ENCODE data around the gene ECT2L. TPM values are rescaled to one million over a fixed set of nuclear protein-coding genes. Genes with fewer than 3 reads are reported as not detected.

Gene ECT2L, protein sequence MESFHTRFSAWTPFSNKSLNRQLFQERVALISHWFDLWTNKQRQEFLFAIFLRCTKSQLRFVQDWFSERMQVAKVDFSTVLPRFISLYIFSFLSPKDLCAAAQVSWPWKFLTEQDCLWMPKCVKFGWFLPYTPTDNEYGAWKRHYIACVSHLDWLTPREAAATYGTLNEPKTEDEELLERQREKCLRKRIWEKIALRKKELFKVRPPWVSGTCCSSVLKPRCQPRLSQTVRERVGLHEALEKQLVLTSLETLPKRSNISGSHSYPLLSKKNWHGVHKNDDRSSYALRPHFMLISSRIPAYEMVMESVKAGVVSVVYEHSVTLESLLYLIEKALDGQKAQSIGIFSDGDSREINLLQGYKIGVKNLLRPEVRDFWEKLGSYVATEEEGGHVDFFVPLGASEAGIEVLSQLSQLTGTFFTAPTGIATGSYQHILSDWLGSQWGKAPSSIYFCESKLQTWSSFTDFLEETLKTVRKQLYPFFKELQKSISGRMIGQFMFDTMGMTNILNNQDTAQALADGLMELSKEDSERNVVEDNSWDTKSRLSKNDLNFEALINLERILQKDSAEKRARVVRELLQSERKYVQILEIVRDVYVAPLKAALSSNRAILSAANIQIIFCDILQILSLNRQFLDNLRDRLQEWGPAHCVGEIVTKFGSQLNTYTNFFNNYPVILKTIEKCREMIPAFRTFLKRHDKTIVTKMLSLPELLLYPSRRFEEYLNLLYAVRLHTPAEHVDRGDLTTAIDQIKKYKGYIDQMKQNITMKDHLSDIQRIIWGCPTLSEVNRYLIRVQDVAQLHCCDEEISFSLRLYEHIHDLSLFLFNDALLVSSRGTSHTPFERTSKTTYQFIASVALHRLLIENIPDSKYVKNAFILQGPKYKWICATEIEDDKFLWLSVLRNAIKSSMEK
- 0.12 TPM in 1 of 2 replicates, not detected in the other for total RNA-seq

DNA sequence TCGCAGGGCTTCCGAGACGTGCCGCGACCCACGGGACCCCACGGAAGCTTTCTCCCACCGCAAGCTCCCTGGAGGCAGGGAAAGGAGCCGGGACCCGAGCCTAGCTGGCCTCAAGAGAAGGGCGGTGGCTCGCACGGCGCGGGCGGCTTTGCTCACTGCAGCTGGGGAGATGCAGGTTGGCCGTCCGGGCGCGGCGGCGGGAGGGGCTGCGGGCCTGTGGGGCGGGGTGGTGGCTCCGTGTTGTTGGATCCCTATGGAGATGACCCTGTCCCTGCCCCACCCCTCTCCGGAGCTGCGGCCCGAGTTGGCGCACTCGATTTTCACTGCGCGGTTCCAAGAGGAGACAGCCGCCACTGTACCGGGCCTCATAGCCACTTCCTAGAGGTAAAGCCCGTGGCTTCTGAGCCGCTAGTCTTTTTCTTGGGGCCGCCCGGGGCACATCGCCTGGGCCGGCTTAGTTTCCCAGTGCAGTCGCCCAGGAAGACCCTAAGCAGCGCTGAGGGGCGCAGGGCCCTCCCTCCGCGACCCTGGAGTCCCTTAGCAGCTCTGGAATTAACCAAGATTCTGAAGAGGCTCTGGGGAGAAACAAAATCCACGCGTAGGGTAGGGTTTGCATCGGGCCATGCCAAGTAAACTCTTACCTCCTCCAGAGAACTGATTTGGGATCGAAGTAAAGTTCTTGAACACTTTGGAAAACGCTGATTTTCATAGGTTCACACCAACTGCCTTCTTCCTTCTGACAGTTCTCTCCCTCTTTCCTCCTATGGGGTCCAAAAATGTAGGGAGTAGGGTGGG lies at the start of gene ECT2L:
ECT2L (plus strand) TSS at position 279 of the 795 bp plus-strand sequence. CDS start 17,188 bp downstream, outside the sequence.
- DNase-seq (ENCODE audit: extremely low read depth, low read depth, low spot score): no peak

DNA sequence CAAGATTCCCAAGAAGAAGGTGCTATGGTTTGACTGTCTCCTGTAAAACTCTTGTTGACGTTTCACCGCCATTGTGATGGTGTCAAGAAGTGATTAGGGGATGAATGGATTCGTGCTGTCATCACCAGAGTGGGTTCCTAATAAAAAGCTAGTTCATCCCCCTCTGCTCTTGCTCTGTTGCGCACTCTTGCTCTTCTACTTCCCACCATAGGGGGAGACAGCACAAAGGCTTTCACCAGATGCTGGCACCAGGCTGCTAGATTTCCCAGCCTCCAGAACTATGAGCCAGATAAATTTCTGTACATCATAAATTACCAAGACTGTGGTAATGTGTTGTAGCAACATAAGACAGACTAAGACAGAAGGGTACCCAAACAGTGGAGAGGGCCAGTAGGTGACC lies 43.9 kb upstream of the ECT2L start:
- DNase-seq (ENCODE audit: extremely low read depth, low read depth, low spot score): no peak

DNA sequence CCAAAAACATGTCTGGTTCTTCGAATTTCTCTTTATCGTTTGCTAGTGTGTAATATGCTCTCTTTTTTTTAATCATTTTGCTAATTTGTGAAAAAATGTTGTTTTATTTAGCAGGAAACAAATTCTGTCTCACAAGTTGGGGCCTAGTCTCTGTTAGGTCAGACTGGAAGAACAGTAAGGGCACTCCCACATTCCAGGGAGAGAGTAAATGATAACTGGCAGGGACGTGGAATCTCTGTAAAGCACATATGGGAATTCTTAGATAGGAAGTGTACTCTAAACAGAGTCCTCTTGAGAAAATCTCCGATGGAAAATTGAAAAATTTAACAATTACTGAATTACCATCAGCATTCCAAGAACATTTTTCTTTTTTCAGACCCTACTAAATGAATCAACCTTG lies 38.8 kb upstream of the ECT2L start:
- DNase-seq (ENCODE audit: extremely low read depth, low read depth, low spot score): no peak

DNA sequence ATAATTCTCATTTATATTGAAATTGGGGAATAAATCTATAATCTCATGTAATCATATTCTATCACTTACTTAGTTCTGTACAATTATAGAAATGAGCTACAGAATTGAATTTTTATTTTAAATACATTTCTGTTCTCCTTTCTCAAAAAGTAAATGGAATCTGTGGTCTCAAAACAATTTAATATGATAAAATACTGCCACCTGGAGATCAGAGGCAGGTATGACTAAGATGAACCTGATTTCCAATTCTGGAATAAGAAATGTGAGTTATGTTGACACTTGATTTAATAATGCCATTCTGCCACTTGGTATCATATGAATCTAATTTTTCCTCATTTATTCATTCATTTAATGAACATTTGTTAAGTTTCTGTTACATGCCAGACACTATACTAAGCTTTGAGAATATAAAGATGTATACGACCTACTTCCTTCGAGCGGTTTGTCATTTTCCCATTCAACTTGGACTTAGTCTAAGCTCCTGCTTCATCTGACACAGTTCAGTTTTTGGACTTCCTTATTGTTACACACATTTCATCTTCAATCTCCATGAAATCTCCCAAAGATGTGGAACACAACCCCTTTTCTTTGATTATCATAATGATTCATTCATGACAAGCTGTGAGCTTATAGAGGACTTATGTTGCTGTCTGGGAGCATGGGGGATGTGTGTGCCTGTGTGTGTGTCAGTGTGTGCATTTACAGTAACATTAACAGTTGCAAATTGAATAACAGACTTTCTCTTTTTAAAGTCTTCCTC lies 29.8 kb upstream of the ECT2L start:
- DNase-seq (ENCODE audit: extremely low read depth, low read depth, low spot score): no peak

DNA sequence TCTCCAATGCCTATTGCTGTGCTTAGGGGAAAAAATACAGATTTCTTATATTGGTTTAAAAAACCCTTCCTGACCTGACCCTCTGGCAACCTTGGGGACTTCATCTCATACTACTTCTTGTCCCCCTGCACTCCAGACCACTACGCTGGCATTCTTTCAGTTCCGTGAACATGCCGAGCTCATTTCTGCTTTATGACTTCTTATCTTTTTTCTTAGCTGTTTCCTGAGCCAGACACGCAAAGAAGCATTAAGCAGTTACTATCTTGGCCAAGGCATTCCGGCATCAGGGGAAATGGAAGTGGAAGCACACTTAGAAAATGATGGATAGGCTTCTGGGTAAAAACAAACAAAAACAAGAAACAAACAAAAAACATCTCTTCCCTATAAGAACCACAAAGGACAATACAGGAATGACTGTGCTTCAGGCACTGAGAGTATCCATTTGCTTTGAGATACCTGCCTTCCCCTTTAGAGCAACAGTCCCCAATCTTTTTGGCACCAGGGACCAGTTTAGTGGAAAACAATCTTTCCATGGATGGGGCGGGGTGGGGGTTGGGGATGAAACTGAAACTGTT lies 26.7 kb upstream of the ECT2L start:
- DNase-seq (ENCODE audit: extremely low read depth, low read depth, low spot score): peak; percentile 56

DNA sequence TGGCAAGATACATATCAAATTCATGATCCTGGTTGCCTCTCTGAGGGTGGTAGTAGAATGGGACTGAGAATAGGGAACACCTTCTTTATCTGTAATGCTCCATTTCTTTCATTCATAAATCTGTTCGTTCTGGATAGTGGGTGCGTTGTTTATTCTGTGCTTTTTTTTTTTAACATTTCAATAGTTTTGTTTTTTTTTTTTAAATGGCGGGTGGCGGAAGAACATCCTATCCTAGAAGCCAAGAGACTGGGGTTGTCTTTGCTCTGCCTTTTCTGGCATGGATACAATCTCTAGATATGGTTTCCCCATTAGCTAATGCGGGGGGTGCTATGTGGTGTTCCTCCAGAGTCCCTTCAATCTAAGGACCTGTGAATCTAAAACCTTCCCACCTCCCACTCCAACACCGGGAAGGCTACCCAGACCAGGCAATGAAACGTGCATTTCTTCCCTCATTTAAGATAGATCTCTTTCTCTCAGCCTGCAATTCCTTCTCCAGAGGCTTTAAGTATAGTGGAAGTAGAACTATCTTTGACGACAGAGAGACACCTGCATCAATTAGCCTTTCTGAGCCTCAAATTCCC lies 23.2 kb upstream of the ECT2L start:
- no peak for DNase-seq (ENCODE audit: extremely low read depth, low read depth, low spot score)

DNA sequence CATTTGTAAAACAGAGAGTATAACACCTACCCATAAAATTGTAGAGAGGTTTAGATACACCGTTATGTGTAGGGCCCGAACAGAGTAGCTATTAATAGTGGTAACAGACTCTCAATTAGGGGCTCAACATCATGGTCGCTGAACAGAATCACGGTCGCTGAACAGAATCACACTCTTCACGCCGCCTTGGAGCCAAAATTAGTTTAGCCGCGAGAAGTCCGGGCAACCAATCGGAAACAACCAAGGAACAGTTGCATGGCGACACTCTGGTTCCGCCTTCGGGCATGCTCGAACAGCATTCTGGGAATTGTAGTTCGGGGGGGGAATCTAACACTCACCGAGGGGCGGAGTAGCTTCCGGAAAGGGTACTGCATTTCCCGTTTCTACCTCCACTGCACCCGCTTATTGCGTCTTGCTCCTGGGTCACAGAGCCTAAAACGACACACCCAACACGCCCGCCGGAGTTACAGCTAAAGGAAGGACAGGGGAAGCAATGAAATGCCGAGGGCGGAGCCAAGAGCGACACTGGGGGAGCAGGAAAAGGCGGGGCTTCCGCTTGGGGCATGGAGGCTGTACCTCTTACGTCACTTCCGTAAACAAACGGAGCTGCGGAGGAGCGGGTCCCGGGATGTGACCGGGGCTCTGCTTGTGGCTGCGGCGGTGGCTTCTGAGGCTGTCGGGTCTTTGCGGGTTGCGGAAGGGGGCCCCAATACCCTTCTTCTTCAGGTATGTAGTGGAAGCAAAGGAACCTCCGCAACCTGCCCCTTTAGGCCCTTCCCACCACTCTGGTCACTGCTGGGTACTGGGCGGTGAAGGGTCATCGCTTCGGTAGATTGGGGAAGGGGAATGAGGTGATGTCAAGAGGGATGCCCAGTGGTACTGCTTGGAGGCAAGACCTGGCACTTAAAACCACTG lies 22.5 kb upstream of the ECT2L start, which contains the start of gene CCDC28A:
CCDC28A (plus strand) TSS at position 593 of the 915 bp plus-strand sequence. CDS start 2,352 bp downstream, outside the sequence.
- peak; percentile 90 for DNase-seq (ENCODE audit: extremely low read depth, low read depth, low spot score)

DNA sequence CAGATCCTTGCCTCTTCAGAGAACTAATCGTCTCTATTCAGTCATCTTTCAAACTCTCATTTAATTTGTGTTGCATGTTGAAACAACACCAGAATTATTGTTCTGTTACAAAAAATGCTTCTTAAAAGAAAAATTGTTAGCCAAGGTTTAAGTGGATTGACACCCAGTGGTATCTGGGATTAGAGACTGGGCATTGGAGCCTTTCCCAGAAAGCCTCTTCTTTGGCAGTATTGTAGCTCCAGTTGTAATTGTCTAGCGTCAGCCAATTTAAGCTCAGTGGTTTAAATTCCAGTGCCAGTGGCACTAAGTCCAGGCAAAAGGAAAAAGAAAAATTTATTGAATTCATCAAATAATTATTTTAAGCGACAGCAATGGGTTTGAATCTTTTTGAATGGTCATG lies 21.5 kb upstream of the ECT2L start:
- DNase-seq (ENCODE audit: extremely low read depth, low read depth, low spot score): no peak

DNA sequence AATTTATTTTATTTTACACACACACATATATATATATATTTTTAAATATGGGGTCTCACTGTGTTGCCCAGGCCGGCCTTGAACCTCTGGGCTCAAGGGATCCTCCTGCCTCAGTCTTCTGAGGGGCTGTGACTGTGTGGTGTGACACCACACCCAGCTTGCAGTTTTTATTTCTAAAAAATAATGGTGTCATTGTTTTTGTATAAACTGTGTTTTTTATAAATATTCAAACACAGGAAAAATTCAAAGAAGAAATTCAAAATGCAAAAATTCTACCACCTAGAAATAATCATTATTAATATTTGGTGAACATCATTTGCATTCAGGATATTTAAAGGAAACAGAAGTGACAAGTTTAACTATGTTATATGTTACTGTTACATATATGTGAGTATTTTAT lies 19.2 kb upstream of the ECT2L start:
- DNase-seq (ENCODE audit: extremely low read depth, low read depth, low spot score): no peak

DNA sequence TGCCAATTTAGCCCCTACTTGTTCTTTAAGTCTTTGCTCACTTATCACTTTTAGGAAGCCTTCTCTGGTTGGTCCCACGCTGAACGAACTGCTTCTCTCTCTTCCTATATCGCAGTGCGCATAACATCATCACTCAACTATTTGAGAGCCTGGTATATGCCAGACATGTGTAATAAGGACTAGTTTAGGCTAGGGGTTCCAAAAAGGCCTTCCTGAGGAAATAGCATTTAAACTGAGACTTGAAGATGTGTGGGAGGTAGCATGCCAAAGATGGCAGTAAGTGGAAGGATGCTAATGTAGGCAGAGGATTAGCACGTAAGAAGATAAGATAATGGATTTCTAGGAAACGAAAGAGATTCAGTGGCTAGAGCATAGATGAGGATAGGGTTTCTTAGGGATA lies 17.6 kb upstream of the ECT2L start:
- no peak for DNase-seq (ENCODE audit: extremely low read depth, low read depth, low spot score)

DNA sequence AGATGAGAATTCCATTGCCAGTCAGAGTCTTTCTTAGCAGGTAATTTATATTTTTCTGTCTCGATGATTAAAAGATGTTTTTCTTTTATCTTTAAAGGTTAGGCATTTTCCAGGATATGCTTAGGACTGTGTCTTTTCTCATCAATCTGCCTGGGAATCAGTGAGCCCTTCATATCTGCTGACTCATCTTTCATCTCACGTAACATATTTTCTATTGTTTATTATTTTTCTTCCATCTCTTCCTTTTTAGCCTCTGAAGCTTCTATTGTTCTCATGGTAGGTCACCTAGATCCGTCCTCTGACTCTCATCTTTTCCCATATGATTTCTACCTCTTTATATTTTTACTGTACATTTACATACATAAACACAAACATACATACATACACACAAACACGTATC lies 13.6 kb upstream of the ECT2L start:
- DNase-seq (ENCODE audit: extremely low read depth, low read depth, low spot score): no peak

DNA sequence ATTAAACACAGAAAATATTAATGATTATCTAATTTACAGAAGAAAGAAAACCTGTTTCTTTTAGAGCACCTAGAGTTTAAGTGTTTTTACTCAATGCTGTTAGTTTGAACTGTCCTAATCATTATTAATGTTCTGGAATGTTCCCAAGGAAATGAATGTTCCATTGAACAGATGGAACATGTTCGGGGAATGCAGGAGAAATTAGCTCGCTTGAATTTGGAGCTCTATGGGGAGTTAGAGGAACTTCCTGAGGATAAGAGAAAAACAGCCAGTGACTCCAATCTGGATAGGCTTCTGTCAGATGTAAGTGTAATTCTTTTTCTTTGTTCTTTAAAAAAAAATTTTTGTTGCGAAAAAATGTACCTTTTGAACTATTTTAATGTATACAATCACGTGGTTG lies 10.8 kb upstream of the ECT2L start:
- no peak for DNase-seq (ENCODE audit: extremely low read depth, low read depth, low spot score)

DNA sequence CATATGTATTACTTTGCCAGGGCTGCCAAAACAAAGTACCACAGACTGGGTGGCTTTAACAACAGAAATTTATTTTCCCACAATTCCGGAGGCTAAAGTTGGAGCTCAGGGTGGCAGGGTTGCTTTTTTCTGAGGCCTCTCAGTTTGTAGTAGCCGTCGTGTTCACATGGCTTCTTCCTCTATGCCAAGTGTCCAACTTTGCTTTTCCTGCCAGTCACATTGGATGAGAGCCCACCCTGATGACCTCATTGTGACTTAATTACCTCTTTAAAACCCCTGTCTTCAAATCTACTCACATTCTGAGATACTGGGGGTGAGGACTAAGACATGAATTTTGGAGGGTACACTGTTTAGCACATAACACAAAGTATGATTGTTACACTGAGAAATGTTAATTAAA lies 9.9 kb upstream of the ECT2L start:
- no peak for DNase-seq (ENCODE audit: extremely low read depth, low read depth, low spot score)

DNA sequence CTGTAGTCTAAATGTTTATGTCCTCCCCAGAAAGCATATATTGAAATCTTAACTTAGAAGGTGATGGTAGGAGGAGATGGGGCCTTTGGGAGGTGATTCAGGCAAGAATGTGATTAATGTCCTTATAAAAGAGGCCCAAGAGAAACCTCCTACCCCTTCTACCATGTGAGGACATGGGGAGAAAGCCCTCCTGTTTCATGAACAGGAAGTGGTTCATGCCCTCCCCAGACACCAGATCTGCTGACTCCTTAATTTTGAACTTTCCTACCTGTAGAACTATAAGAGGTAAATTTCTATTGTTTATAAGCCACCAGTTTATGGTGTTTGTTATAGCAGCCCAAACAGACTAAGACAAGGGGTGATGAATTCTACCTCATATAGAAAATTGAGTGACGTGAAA lies 8.7 kb upstream of the ECT2L start:
- DNase-seq (ENCODE audit: extremely low read depth, low read depth, low spot score): no peak

DNA sequence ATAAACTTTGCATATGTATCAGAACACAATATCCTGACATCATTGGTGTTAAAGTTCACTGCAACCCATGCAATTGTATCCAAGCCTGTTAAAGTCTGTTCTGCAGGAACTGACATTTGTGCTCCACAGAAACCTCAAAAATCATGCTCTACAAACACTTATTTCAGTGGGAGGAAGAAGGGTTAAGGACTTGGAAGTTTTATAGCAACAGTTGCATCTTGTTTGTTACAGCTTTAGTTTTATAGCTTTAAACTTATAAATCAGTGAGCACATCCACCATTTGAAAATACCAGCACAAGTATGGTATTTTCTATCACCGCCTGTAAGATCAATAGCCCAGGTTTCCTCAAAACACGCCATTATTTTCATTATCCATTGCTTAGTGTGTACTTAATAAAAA lies 884 bp downstream of the ECT2L start:
- DNase-seq (ENCODE audit: extremely low read depth, low read depth, low spot score): no peak

DNA sequence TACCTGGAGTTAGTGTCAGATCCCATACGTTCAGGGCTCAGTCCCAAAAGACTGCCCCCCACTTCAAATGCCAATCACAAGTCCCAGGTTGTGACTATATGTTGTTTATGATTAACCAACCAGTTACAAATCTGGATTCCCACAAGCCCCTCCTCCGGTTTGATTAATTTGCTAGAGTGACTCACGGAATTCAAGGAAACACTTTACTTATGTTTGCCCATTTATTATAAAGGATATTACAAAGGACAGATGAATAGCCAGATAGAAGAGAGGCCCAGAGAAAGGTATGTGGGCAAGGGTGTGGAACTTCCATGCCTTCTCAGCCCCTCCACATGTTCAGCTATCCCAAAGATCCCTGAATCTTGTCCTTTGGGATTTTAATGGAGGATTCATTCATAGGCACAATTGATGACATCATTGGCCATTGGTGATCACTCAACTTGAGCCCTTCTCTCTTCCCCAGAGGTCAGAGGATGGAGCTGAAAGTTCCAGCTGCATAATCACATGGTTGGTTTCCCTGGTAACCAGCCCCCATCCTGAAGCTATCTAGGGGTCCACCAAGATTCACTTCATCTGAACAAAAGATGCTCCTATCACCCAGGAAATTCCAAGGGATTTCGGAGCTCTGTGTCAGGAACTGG lies 2.0 kb downstream of the ECT2L start:
- no peak for DNase-seq (ENCODE audit: extremely low read depth, low read depth, low spot score)

DNA sequence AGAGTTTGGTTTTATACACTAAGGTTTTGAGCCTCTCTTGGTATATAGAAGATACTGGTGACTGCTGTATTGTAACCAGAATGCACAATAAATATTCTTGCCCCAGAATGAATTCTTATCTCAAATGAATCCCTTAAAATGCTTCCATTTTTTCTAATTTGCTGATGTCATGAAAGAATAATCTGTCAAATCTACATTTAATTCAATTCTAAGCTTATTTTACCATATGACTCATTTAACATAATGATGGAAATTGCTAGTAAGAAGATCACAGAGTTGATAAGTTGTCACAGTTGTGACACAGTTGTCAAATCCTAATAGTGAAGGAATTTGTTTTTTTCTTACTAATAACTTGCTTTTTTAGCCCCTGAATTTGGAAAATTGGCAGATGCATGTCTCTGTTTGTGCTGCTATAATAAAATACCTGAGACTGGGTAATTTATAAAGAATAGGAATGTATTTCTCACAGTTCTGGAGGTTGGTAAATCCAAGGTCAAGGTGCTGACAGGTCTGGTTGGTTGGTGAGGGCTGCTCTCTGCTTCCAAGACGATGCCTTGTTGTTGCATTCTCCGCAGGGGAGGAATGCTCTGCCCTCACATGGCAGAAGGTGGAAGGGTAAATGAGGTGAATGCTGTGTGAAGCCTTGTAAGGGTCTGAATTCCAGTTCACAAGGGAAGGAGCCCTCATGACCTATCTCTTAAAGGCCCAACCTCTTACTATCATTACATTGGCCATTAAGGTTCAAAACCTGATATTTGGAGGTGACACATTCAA lies 4.7 kb downstream of the ECT2L start:
- no peak for DNase-seq (ENCODE audit: extremely low read depth, low read depth, low spot score)

Data from glomerular endothelial cell (primary cell).